A549 (cell line): ENCODE results near the gene RPAP3. TPM values are rescaled to one million over a fixed set of nuclear protein-coding genes. Genes with fewer than 3 reads are reported as not detected.

ENCODE experiments used
- ATAC-seq, 2 experiments: fragments of 200-7000 bp in 1 of 2; fragments of >200 bp in 1 of 2; cut with Nextera tagmentation in 1 of 2; cut with Tn5 transposase in 1 of 2; 3 replicates each; pipeline versions ENCODE4 v1.8.0 to v1.9.1; 2018 to 2020; ENCODE audit warnings: mild to moderate bottlenecking in 1 of 2, moderate library complexity in 1 of 2
- CTCF ChIA-PET: fragments of 300-600 bp; sonication (Branson Sonifier 250); formaldehyde crosslinking; extraction: SDS; loops from one replicate; lab custom pipeline; 2021; ENCODE audit warnings: antibody characterized with exemption, inconsistent platforms; lab: Yijun Ruan, JAX
- POLR2A ChIA-PET: fragments of 350-600 bp; formaldehyde crosslinking; extraction: SDS; loops from one replicate; lab custom pipeline; 2021; ENCODE audit warnings: antibody characterized with exemption, inconsistent platforms; lab: Yijun Ruan, JAX
- DNase-seq, 2 experiments: peaks; one replicate each; pipeline versions ENCODE4 v3.0.0 to v3.0.0-alpha.2; 2011 to 2016; ENCODE audit warnings: low read depth in 1 of 2, low spot score in 1 of 2
- FAIRE-seq: peaks from 2 replicates; lab custom pipeline; 2011; peaks lifted over from hg19 to GRCh38; lab: Jason Lieb, UNC
- H3K27ac ChIP-seq, 2 experiments: fragments of >200 bp; sonication (Bioruptor Twin); formaldehyde crosslinking; 3 replicates each; pipeline ENCODE4 v1.5.1; 2016 to 2017
- H3K4me1 ChIP-seq: fragments of >200 bp; sonication (Bioruptor Twin); formaldehyde crosslinking; 3 replicates; pipeline ENCODE4 v1.6.1; 2016
- H3K4me2 ChIP-seq: fragments of >200 bp; sonication (Bioruptor Twin); formaldehyde crosslinking; 3 replicates; pipeline ENCODE4 v1.6.1; 2016
- H3K4me3 ChIP-seq: fragments of >200 bp; sonication (Bioruptor Twin); formaldehyde crosslinking; 3 replicates; pipeline ENCODE4 v1.5.1; 2016
- H3K9me3 ChIP-seq: fragments of >200 bp; sonication (Bioruptor Twin); formaldehyde crosslinking; 3 replicates; pipeline ENCODE4 v1.6.1; 2016
- BCL3 ChIP-seq: fragments of >200 bp; sonication (Bioruptor Twin); formaldehyde crosslinking; IDR thresholded peaks from 3 replicates; pipeline ENCODE4 v1.6.1; 2016
- BHLHE40 ChIP-seq: IDR thresholded peaks from 2 replicates; pipeline ENCODE4 v1.6.1; 2012; ENCODE audit warnings: low read depth, low read length, inconsistent platforms
- CEBPB ChIP-seq, 2 experiments: fragments of >200 bp in 1 of 2; sonication (Bioruptor Twin) in 1 of 2; formaldehyde crosslinking in 1 of 2; IDR thresholded peaks; 2 replicates each; pipeline ENCODE4 v1.6.1; 2012 to 2016
- CHD4 ChIP-seq: fragments of 200-600 bp; sonication (generic); IDR thresholded peaks from 2 replicates; pipeline ENCODE4 v1.6.1; 2016; ENCODE audit warnings: antibody characterized with exemption, mild to moderate bottlenecking, borderline replicate concordance
- CTCF ChIP-seq: fragments of >200 bp; sonication (Bioruptor Twin); formaldehyde crosslinking; IDR thresholded peaks from 3 replicates; pipeline ENCODE4 v1.5.1; 2016
- E2F6 ChIP-seq: IDR thresholded peaks from 2 replicates; pipeline ENCODE4 v1.6.1; 2012; ENCODE audit warnings: low read depth, borderline replicate concordance
- EHF ChIP-seq: fragments of 250-450 bp; sonication (Bioruptor Pico); IDR thresholded peaks from 2 replicates; pipeline ENCODE4 v1.5.0; 2020; ENCODE audit warnings: mild to moderate bottlenecking
- FOSB ChIP-seq: fragments of 250-450 bp; sonication (Bioruptor Pico); IDR thresholded peaks from 2 replicates; pipeline ENCODE4 v1.5.0; 2020; ENCODE audit warnings: mild to moderate bottlenecking, moderate library complexity
- FOSL2 ChIP-seq, 2 experiments: fragments of 450-650 bp in 1 of 2; fragments of >200 bp in 1 of 2; sonication (Bioruptor Twin) in 1 of 2; formaldehyde crosslinking; IDR thresholded peaks; 2 replicates each; pipeline versions ENCODE4 v1.5.0 to v1.6.1; 2016 to 2020; ENCODE audit warnings: mild to moderate bottlenecking in 1 of 2, moderate library complexity in 1 of 2
- FOXS1 ChIP-seq: fragments of 250-450 bp; sonication (Bioruptor Pico); IDR thresholded peaks from 2 replicates; pipeline ENCODE4 v1.5.0; 2020; ENCODE audit warnings: mild to moderate bottlenecking, moderate library complexity
- GATA3 ChIP-seq: IDR thresholded peaks from 2 replicates; pipeline ENCODE4 v1.6.1; 2012; ENCODE audit warnings: borderline replicate concordance
- HMGXB4 ChIP-seq: fragments of 250-450 bp; sonication (Bioruptor Pico); IDR thresholded peaks from 2 replicates; pipeline ENCODE4 v1.5.0; 2021; ENCODE audit warnings: mild to moderate bottlenecking, moderate library complexity, borderline replicate concordance
- HOXA7 ChIP-seq: fragments of 250-450 bp; sonication (Bioruptor Pico); IDR thresholded peaks from 2 replicates; pipeline ENCODE4 v1.5.0; 2020; ENCODE audit warnings: mild to moderate bottlenecking, moderate library complexity
- HOXB13 ChIP-seq: fragments of 250-450 bp; sonication (Bioruptor Pico); IDR thresholded peaks from 2 replicates; pipeline ENCODE4 v1.5.0; 2020; ENCODE audit warnings: low read depth, mild to moderate bottlenecking, moderate library complexity
- HOXB5 ChIP-seq: fragments of 250-450 bp; sonication (Bioruptor Pico); IDR thresholded peaks from 2 replicates; pipeline ENCODE4 v1.5.0; 2020; ENCODE audit warnings: mild to moderate bottlenecking, moderate library complexity
- JUN ChIP-seq, 2 experiments: fragments of >200 bp; sonication (Bioruptor Twin); formaldehyde crosslinking; IDR thresholded peaks; 2 replicates in 1 of 2; 3 replicates in 1 of 2; pipeline ENCODE4 v1.6.1; 2016 to 2017
- MAFK ChIP-seq: fragments of 450-650 bp; IDR thresholded peaks from 2 replicates; pipeline ENCODE4 v1.6.1; 2014; ENCODE audit not compliant: partially characterized antibody
- MAX ChIP-seq: IDR thresholded peaks from 2 replicates; pipeline ENCODE4 v1.6.1; 2012
- NFE2L2 ChIP-seq: fragments of 150-350 bp; conservative IDR thresholded peaks from 2 replicates; pipeline ENCODE4 v1.6.1; 2014; ENCODE audit warnings: low read length
- NR3C1 ChIP-seq: fragments of >200 bp; sonication (Bioruptor Twin); formaldehyde crosslinking; IDR thresholded peaks from 3 replicates; pipeline ENCODE4 v1.6.1; 2017
- PBX3 ChIP-seq: IDR thresholded peaks from 2 replicates; pipeline ENCODE4 v1.6.1; 2012
- PHF8 ChIP-seq: fragments of 200-600 bp; sonication (generic); IDR thresholded peaks from 2 replicates; pipeline ENCODE4 v1.6.1; 2016; ENCODE audit warnings: low read depth, mild to moderate bottlenecking, antibody characterized with exemption, moderate library complexity, borderline replicate concordance
- POLR2A ChIP-seq: IDR thresholded peaks from 2 replicates; pipeline ENCODE4 v1.6.1; 2012; ENCODE audit warnings: mild to moderate bottlenecking, low read length
- RAD21 ChIP-seq, 2 experiments: fragments of >200 bp in 1 of 2; sonication (Bioruptor Twin) in 1 of 2; formaldehyde crosslinking in 1 of 2; IDR thresholded peaks in 1 of 2; conservative IDR thresholded peaks in 1 of 2; 2 replicates in 1 of 2; 3 replicates in 1 of 2; pipeline ENCODE4 v1.6.1; 2012 to 2018; ENCODE audit warnings: inconsistent platforms in 1 of 2
- RARB ChIP-seq: fragments of 250-450 bp; sonication (Bioruptor Pico); IDR thresholded peaks from 2 replicates; pipeline ENCODE4 v1.8.0; 2021; ENCODE audit warnings: mild to moderate bottlenecking, moderate library complexity
- RFX5 ChIP-seq: fragments of 450-650 bp; IDR thresholded peaks from 2 replicates; pipeline ENCODE4 v1.7.1; 2014; ENCODE audit warnings: antibody characterized with exemption, mild to moderate bottlenecking, moderate library complexity
- SMC3 ChIP-seq: fragments of >200 bp; sonication (Bioruptor Twin); formaldehyde crosslinking; IDR thresholded peaks from 3 replicates; pipeline ENCODE4 v1.6.1; 2018; ENCODE audit warnings: inconsistent platforms
- TFCP2L1 ChIP-seq: fragments of 250-450 bp; sonication (Bioruptor Pico); IDR thresholded peaks from 2 replicates; pipeline ENCODE4 v1.5.0; 2021; ENCODE audit warnings: mild to moderate bottlenecking
- TP53 ChIP-seq: fragments of 250-450 bp; sonication (Bioruptor Pico); IDR thresholded peaks from 2 replicates; pipeline ENCODE4 v1.5.0; 2021; ENCODE audit warnings: mild to moderate bottlenecking, moderate library complexity
- USF2 ChIP-seq: fragments of 450-650 bp; IDR thresholded peaks from 2 replicates; pipeline ENCODE4 v1.6.1; 2014; ENCODE audit warnings: antibody characterized with exemption
- ZSCAN20 ChIP-seq: fragments of 250-450 bp; sonication (Bioruptor Pico); IDR thresholded peaks from 2 replicates; pipeline ENCODE4 v1.8.0; 2022; ENCODE audit warnings: mild to moderate bottlenecking, moderate library complexity
- WGBS: methylation state at CpG from one replicate; pipeline ENCODE4 v1.1.6; 2017; ENCODE audit errors: missing lambda C conversion rate; 5-methylcytosine and 5-hydroxymethylcytosine counted together
- polyA minus RNA-seq: library from RNA; depleted of rRNA, polyadenylated mRNA; stranded (reverse); fragments of >200 nt; gene quantifications from 2 replicates; pipeline ENCODE4 v1.2.3, GENCODE V29; 2011; rRNA and poly(A)+ RNA removed
- polyA plus RNA-seq, 4 experiments: library from polyadenylated mRNA; depleted of rRNA in 3 of 4; stranded (reverse); fragments of >200 nt; fragmentation: RNase III in 1 of 4; extraction: RNeasy Plus Mini Kit Qiagen cat#74134 plus additional on column Dnase treatment in 1 of 4; gene quantifications; 2 replicates in 3 of 4; 3 replicates in 1 of 4; pipeline ENCODE4 v1.2.3, GENCODE V29; 2011 to 2017

Gene RPAP3
- polyA plus RNA-seq (2011; rRNA removed) (51.9 and 74.6 TPM in 2 replicates), polyA plus RNA-seq (2017; fragmentation: RNase III; extraction: RNeasy Plus Mini Kit Qiagen cat#74134 plus additional on column Dnase treatment) (49.1 to 51.6 TPM (median 49.5 TPM) in 3 replicates), polyA minus RNA-seq (8.4 and 11.0 TPM in 2 replicates)
- 12.1 and 13.0 TPM in 2 replicates for polyA plus RNA-seq (2012; cell fraction: cytosol; rRNA removed)
- polyA plus RNA-seq (2012; cell fraction: nucleus; rRNA removed), result 4.1 and 5.9 TPM in 2 replicates

GRCh38 chr12:47705566-47706425, at the start of gene RPAP3:
TSS of gene RPAP3 (minus strand) at chr12:47706030. CDS start at chr12:47702840, 3,190 bp downstream.
- Histone ChIP-seq H3K4me1 (peaks cover 21% of the 10 kb centered on the region; the same call in 2 of the 3 replicates), H3K4me2 (peak within 1 kb of the TSS; percentile 97), H3K9me3 (no peaks in the 10 kb centered on the region), H3K4me3 (peak within 1 kb of the TSS; percentile 81), H3K27ac (peak within 1 kb of the TSS; percentile 90 to 96)
- DNase-seq (peak; percentile 81 to 94), FAIRE-seq (peak; percentile 28), ATAC-seq (peak; percentile 95 to 98)
- POLR2A ChIA-PET, result interaction anchor here (0.7 to 1.2 kb wide), 10 partner anchors 11 to 673 kb away, joined by 3 to 7 read pairs (median 3); partner anchors contain the start of genes AMIGO2 and PCED1B
- CTCF ChIA-PET, result interaction anchor here (0.5 to 17.4 kb wide), 11 partner anchors 9 to 132 kb away, joined by 3 to 343 read pairs (median 4); partner anchors contain the start of gene SLC48A1
- 3% methylated on average over 14 of the region's 66 CpGs for WGBS
- TF ChIP-seq CTCF (peak; percentile 60), RARB (CRISPR knock-in tag) (no peak), HOXB5 (CRISPR knock-in tag) (no peak), TFCP2L1 (no peak), JUN (IDR thresholded peaks at IDR 0.05) (peak; percentile 72 to 93; a peak in 4 of 5 replicates), SMC3 (peak; percentile 23; the same call in 1 of the 3 replicates), BHLHE40 (no peak), EHF (CRISPR knock-in tag) (no peak), FOXS1 (CRISPR knock-in tag) (no peak), E2F6 (peak; percentile 72; the same call in 1 of the 2 replicates), HOXB13 (no peak), BCL3 (peak; percentile 88), GATA3 (peak; percentile 10; the same call in 1 of the 2 replicates), RAD21 (conservative IDR thresholded peaks at IDR 0.05 in 1 of 2, IDR thresholded peaks at IDR 0.05 in 1 of 2) (peak in 1 of 2 experiments; percentile 31; a peak in 1 of 5 replicates), FOSL2 (IDR thresholded peaks at IDR 0.05) (no peak), FOSL2 (CRISPR knock-in tag; IDR thresholded peaks at IDR 0.05) (peak; percentile 87), FOSB (CRISPR knock-in tag) (no peak), NR3C1 (no peak), HMGXB4 (CRISPR knock-in tag) (peak; percentile 90; the same call in 1 of the 2 replicates), USF2 (no peak), CHD4 (no peak), PBX3 (no peak), RFX5 (no peak), ZSCAN20 (CRISPR knock-in tag) (0 out of 2 replicates have a peak, but pooled peaks have one; percentile 3), POLR2A (peak; percentile 96), MAFK (no peak), CEBPB (IDR thresholded peaks at IDR 0.05) (no peak), MAX (peak; percentile 59), NFE2L2 (no peak), PHF8 (peak; percentile 96), HOXA7 (CRISPR knock-in tag) (no peak), TP53 (CRISPR knock-in tag) (no peak)
